Activated naive CD4-positive, alpha-beta T cell (primary cell): Measurements from ENCODE around the gene SIDT1.

ENCODE experiments used
- DNase-seq, 4 experiments: peaks; one replicate each; lab custom pipeline; 2025; lab: John Stamatoyannopoulos, UW

SIDT1 gene

DNA sequence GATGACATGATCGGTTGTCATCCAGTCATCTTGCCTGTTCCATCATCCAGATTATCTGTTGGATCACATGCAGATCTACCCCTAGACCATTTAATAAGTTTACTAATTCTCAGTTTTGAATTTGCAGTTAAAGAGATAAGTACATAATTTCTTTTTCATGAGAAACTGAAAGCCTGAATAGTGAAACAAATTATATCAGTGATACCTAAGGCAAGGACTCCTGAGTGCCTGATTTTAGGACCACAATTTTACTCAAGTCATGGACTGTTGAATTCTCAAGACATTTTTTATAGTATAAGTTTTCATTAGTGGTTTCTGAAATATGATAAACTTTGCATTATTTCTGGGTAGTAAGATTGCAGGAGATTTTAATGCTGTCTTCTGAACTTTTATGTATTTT, 13.2 kb downstream of the SIDT1 start:
- DNase-seq = no peak

- DNase-seq = no peak
These were observed 14.1 kb downstream of the SIDT1 start for GRCh38 chr3:113546414-113546893.

- no peak for DNase-seq
These were observed 16.1 kb downstream of the SIDT1 start for GRCh38 chr3:113548501-113548900.

GRCh38 chr3:113551820-113552219, 19.5 kb downstream of the SIDT1 start:
- no peak for DNase-seq

DNA sequence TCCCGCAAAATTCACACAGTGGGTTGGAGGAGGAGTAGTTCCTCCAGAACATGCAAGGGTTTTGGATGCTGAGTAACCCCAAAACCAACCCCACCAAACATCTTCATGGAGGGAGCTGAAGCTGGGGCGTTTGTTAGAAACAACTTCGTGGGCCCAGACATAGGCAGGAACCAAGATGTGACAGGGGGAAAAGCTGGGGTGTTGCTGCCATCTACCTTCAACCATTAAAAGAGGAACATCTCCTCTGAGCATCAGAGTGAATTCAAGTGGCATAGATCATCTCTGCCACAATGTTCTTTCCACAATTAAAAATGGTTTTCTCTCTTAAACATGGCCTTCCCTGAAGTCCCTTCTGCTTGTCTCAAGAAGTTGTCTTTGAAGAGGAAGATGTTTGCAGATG, 20.5 kb downstream of the SIDT1 start:
- peak in 2 of 4 experiments; percentile 1 to 7 for DNase-seq

- no peak for DNase-seq
These were observed 22.8 kb downstream of the SIDT1 start for GRCh38 chr3:113555138-113555537.

- DNase-seq = no peak
These were observed 24.1 kb downstream of the SIDT1 start for GRCh38 chr3:113556316-113556945.

DNA sequence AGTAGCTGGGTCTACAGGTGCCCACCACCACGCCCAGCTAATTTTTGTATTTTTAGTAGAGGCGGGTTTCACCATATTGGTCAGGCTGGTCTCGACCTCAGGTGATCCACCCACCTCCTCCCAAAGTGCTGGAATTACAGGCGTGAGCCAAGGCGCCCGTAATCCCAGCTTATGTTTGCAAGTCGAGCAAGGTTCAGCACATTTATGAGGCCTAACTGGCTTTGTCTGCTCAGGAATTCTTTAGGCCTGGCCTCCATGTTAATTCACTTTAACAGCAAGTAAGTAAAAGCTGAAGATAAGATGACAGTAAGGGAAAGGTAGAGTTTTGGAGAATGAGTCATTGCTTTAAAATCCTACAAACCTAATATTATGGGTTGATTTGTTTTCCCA, 24.6 kb downstream of the SIDT1 start:
- no peak for DNase-seq

DNA sequence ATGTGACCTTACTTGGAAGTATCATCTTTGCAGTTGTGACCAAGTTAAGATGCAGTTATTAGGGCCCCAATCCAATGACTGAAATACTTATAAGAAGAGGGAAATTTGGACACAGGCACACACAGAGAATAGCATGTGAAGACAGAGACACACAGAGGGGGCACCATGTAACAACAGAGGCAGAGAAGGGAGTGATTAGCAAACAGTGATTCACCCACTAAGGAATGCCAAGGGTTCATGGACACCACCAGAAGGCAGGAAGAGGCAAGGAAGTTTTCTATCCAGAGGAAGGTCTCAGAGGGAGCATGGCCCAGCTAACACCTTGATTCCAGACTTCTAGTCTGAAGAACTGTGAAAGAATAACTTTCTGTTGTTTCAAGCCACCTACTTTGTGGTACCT, 25.0 kb downstream of the SIDT1 start:
- DNase-seq = no peak

GRCh38 chr3:113559009-113559408, 26.7 kb downstream of the SIDT1 start:
- no peak for DNase-seq

GRCh38 chr3:113560271-113560670, 27.9 kb downstream of the SIDT1 start:
- no peak for DNase-seq

DNA sequence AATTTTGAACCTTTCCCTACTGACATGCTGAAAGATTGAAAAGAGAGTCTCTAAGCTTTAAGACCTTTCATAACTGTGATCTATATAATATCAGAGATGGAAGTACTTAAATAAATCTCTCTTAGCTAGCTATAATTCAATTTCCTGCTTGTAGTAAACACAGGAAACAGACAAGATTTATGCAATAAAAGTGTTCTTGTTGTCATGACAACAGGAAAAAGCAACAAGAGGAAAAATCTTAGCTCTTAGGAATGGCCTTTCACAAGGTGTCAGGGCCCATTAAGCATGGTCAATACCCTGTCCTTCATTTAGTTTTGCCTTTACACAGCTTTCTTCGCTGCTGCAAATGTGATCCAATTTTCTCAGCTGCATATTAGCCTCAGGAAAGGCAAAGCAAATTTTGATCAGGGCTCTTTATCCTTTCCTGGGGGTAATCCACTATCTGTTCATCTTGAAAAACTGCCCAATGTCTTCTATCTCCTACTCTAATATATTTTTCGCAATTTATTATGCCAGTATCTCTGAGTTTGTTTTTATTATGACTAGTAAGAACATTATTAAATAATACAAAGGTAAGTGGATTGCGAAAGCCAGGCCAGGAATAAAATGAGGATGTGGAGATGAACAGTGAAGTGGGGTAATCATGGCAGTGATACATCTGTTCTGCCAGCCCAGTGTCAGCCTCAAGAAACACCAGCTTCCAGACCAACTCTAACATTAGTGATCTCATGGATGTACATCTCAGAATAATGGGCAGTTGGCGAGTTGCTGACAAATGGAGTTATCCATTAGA, 28.7 kb downstream of the SIDT1 start:
- DNase-seq = no peak

- DNase-seq = no peak
These were observed 33.2 kb downstream of the SIDT1 start for GRCh38 chr3:113565555-113565954.

DNA sequence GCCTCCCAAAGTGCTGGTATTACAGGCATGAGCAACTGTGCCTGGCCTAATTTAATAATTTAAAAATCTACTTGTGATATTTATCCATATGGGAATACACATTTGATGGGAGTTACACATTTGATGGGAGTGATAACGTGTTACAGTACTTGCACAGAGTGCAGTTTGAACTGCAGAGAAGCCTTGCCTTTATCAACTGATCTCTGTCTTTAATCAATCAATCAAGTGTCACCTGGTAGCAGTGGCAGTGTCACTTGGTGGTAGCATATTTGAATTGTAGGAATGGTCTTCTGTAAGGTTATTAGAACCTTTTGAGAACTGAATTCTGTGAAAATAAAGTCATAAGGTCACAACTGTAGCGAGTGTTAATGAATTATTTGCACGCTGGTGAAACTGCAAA, 37.8 kb downstream of the SIDT1 start:
- DNase-seq = no peak

DNA sequence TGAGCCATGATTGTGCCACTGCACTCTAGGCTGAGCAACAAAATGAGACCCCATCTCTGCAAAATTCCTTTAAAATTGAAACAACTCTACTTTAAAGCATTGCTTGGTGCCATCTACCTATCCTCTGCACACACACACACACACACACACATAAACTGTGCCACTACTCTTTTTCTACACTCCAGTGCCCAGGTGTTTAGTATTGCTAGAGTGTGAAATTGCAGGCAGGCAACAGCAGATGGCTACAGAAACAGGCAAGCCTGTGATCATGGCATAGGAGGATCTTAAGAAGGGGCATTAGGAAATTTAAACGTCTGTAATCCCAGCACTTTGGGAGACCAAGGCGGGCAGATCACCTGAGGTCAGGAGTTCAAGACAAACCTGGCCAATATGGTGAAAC, 39.0 kb downstream of the SIDT1 start:
- no peak for DNase-seq

- DNase-seq = no peak
These were observed 41.4 kb downstream of the SIDT1 start for GRCh38 chr3:113573728-113574127.

- no peak for DNase-seq
These were observed 41.9 kb downstream of the SIDT1 start for GRCh38 chr3:113574213-113574612.

DNA sequence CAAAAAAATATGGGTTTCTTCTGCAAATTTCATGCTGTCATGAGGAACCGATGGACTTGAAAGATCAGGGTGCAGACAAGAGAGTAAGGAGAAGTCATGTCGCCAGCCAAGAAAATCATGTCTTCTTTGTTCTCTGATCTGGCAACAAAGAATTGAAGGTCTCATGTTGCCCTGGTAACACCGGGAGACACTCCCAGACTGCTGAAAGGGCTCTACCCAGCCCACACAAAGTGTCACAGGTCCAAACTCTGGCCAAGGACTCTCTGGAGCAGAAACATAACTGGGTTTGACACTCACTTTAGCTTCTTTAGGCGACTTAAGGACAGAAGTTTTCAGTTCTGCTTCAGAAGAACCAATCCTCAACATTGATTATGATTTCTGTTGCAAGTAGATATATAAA, 42.9 kb downstream of the SIDT1 start:
- no peak for DNase-seq

DNA sequence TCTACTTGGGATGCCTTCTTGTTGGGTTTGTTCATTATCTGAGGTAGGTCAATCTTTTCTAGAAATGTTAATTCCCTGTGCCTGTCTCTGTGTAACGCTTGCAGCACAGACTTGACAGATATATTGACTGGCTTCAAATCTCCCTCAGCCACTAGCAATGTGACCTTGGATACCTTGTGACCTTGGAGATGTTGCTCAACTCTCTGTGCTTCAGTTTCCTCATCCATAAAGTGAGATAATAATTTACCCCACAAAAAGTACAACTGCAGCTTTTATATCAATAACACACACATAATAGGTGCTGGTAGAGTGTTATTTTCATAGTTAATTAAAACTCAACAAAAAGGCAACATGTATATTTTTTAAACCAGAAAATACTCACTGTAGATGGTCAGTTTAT, 52.9 kb downstream of the SIDT1 start:
- no peak for DNase-seq

DNA sequence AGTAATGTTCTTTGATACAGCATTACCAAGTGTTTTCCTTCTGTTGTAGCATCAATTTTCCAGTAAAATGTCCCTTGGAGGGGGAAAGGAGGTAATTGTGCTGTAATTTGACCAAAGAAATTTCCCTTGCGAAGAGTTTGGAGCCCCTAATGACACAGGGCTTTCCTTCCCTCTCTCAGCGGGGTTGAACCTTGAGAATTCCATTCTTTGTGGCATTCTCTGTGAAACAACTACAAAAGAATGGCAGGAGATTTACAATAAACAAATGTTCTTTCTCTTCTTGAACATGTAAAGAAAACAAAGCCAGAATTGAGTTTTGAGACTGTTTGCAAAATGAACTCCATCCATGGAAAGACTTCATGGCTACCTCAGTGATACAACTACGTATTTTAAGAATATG, 53.4 kb downstream of the SIDT1 start:
- no peak for DNase-seq

DNA sequence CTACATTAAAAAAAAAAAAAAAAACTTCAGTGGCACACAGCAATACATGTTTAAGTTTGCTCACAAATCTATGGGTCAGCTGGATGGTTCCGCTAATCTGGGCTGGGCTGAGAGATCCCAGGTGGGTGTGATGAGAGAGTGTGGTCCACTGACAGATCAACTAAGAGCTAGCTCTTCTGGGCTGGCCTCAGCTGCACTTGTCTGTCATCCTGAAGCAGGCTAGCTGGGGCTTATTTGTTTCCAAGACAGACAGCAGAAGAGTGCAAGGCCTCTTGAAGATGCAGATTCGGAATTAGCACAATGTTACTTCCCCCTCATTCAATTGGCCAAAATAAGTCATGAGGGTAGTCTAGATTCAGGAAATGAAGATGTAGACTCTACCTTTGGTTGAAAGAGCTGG, 56.5 kb downstream of the SIDT1 start:
- DNase-seq = no peak

- DNase-seq = no peak
These were observed 57.6 kb downstream of the SIDT1 start for GRCh38 chr3:113589971-113590370.

DNA sequence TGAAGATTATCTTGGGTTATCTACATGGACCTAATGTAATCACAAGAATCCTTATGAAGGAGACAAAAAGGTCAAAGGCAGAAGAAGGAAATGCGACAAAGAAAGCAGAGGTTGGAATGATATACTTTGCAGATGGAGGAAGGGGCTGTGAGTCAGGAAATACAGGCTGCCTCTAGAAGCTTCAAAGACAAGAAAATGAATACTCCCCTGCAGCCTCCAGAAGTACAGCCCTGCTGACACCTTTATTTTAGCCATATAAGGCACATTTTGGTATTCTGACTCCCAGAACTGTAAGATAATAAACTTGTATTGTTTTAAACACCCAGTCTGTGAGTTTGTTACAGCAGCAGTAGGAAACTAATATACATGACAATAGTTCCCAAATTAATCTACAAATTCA, 58.6 kb downstream of the SIDT1 start:
- DNase-seq = no peak

DNA sequence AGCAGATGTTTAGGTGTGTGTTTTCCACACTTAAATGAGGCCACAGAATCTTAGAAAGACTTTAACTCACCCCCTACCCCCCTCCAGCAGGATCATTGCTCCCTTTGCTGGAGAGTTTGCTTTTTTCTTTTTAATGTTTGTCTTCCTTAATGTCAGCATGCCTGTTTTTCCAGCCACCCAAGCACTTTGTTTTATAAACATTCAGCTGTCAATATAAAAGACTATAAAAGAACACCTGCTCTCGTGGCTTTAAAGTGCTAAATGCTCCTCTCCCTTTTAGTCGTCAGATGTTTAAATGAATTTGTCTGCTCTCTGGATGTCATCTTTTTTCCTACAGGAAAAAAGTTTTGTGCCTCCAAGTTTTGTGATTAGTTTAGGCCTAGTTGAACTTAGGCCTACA, 61.7 kb downstream of the SIDT1 start:
- no peak for DNase-seq
